ENCODE data around the gene P2RY2. TPM values are rescaled to one million over a fixed set of nuclear protein-coding genes. Genes with fewer than 3 reads are reported as not detected.

The P2RY2 gene
- total RNA-seq, 1 donor from 2014 or later, result 4.8 TPM

- DNase-seq (ENCODE audit: low spot score), result no peak
Measured at GRCh38 chr11:73283276-73284000, 65.4 kb downstream of the P2RY2 start.

- no peak for DNase-seq (ENCODE audit: low spot score)
Measured at GRCh38 chr11:73284106-73284505, 66.0 kb downstream of the P2RY2 start.

GRCh38 chr11:73285721-73286120 lies 67.6 kb downstream of the P2RY2 start:
- DNase-seq (ENCODE audit: low spot score), result no peak

Other genes with a start within 250 kb of the P2RY2 start
- gene FCHSD2, start 76.0 kb upstream of the P2RY2 start, total RNA-seq (ENCODE audit: insufficient read depth, low replicate concordance), result 40.7 TPM
- gene P2RY6, start 54.1 kb downstream of the P2RY2 start, total RNA-seq (ENCODE audit: insufficient read depth, low replicate concordance), result not detected
- 46.5 TPM for gene ARHGEF17, start 90.0 kb downstream of the P2RY2 start, total RNA-seq (ENCODE audit: insufficient read depth, low replicate concordance)
- gene RELT, start 158.1 kb downstream of the P2RY2 start, total RNA-seq (ENCODE audit: insufficient read depth, low replicate concordance), result 8.4 TPM